GM18511 (cell line): ENCODE data around the gene PCDHA7.
"Not testable (repeated sequence)": the region's sequence is repeated elsewhere in the genome, so short reads cannot be mapped to it uniquely, and the experiment has no call there.

Experiments used
- ATAC-seq: cut with Tn5 transposase; IDR thresholded peaks from one replicate; pipeline ENCODE4 v1.9.1; 2021; ENCODE audit warnings: mild to moderate bottlenecking, moderate library complexity; ENCODE audit not compliant: unreplicated experiment

The PCDHA7 gene

GRCh38 chr5:140833993-140834392 is at the start of gene PCDHA7:
TSS of gene PCDHA7 (plus strand) at chr5:140834269. CDS start at chr5:140834384, 115 bp downstream.
- ATAC-seq = no peak

- no peak for ATAC-seq
Measured at GRCh38 chr5:140785905-140786686, 48.0 kb upstream of the PCDHA7 start, which contains the start of gene PCDHA1. TSS of gene PCDHA1 (plus strand) at chr5:140786140.

GRCh38 chr5:140787422-140787821 is 46.6 kb upstream of the PCDHA7 start:
- ATAC-seq = not testable (repeated sequence)

- not testable (repeated sequence) for ATAC-seq
Measured at GRCh38 chr5:140787849-140788504, 46.1 kb upstream of the PCDHA7 start.

GRCh38 chr5:140791089-140791488 is 43.0 kb upstream of the PCDHA7 start:
- no peak for ATAC-seq

- no peak for ATAC-seq
Measured at GRCh38 chr5:140794595-140795258, 39.3 kb upstream of the PCDHA7 start, which contains the start of gene PCDHA2. TSS of gene PCDHA2 (plus strand) at chr5:140794852.

GRCh38 chr5:140795259-140795641 is 38.8 kb upstream of the PCDHA7 start:
- ATAC-seq = no peak

GRCh38 chr5:140796072-140796717 is 37.9 kb upstream of the PCDHA7 start:
- not testable (repeated sequence) for ATAC-seq

- ATAC-seq = no peak
Measured at GRCh38 chr5:140796718-140797095, 37.4 kb upstream of the PCDHA7 start.

- no peak for ATAC-seq
Measured at GRCh38 chr5:140800816-140801493, 33.1 kb upstream of the PCDHA7 start, which contains the start of gene PCDHA3. TSS of gene PCDHA3 (plus strand) at chr5:140801057.

GRCh38 chr5:140801494-140801841 is 32.6 kb upstream of the PCDHA7 start:
- no peak for ATAC-seq

GRCh38 chr5:140802381-140802780 is 31.7 kb upstream of the PCDHA7 start:
- ATAC-seq = not testable (repeated sequence)

GRCh38 chr5:140802781-140803271 is 31.2 kb upstream of the PCDHA7 start:
- no peak for ATAC-seq

GRCh38 chr5:140806834-140807775 is 27.0 kb upstream of the PCDHA7 start, which contains the start of gene PCDHA4:
TSS of gene PCDHA4 (plus strand) at chr5:140807068.
- ATAC-seq = no peak

- ATAC-seq = not testable (repeated sequence)
Measured at GRCh38 chr5:140808241-140808888, 25.7 kb upstream of the PCDHA7 start.

- no peak for ATAC-seq
Measured at GRCh38 chr5:140808889-140809291, 25.2 kb upstream of the PCDHA7 start.

- no peak for ATAC-seq
Measured at GRCh38 chr5:140821375-140822280, 12.4 kb upstream of the PCDHA7 start, which contains the start of gene PCDHA5. TSS of gene PCDHA5 (plus strand) at chr5:140821613.

- no peak for ATAC-seq
Measured at GRCh38 chr5:140822281-140822629, 11.8 kb upstream of the PCDHA7 start.
